Uterus (tissue), 2 donors: ENCODE results near the gene HOXA13.

Experiments
- CTCF ChIP-seq, 4 experiments: fragments of 200-600 bp in 2 of 4; fragments of 450-650 bp in 2 of 4; sonication (generic) in 2 of 4; IDR thresholded peaks; one replicate each; pipeline ENCODE4 v1.5.1; 2016 to 2019; ENCODE audit warnings: antibody characterized with exemption in 4 of 4, mild to moderate bottlenecking in 2 of 4, moderate library complexity in 1 of 4
- POLR2A ChIP-seq, 2 donors: fragments of 450-650 bp; IDR thresholded peaks; one replicate each; pipeline ENCODE4 v1.6.1; 2016; ENCODE audit warnings: antibody characterized with exemption in 2 of 2, mild to moderate bottlenecking in 1 of 2, moderate library complexity in 1 of 2

- TF ChIP-seq CTCF (IDR thresholded peaks at IDR 0.05) (no peak), POLR2A (IDR thresholded peaks at IDR 0.05) (no peak)
These were observed 37.2 kb downstream of the HOXA13 start for GRCh38 chr7:27162561-27163287.
